RWPE2 (cell line): ENCODE measurements around the gene FOXR1.

Experiments
- ATAC-seq: fragments of 200-7000 bp; cut with Tn5 transposase; 3 replicates; pipeline ENCODE4 v1.9.1; 2021; ENCODE audit warnings: low read depth
- DNase-seq: peaks from one replicate; pipeline ENCODE4 v3.0.0-alpha.2; 2020; ENCODE audit warnings: low spot score
- H3K27ac ChIP-seq: fragments of 450-650 bp; 2 replicates; pipeline ENCODE4 v1.5.1; 2017; ENCODE audit warnings: mild to moderate bottlenecking; ENCODE audit not compliant: poor library complexity, severe bottlenecking
- H3K27me3 ChIP-seq: fragments of 250-450 bp; sonication (Bioruptor Pico); 2 replicates; pipeline ENCODE4 v1.5.1; 2021; ENCODE audit warnings: mild to moderate bottlenecking, moderate library complexity; ENCODE audit not compliant: insufficient read depth, poor library complexity, severe bottlenecking
- H3K36me3 ChIP-seq: fragments of 250-450 bp; sonication (Bioruptor Pico); 2 replicates; pipeline ENCODE4 v1.5.1; 2020; ENCODE audit warnings: low read depth, mild to moderate bottlenecking, moderate library complexity
- H3K4me1 ChIP-seq: fragments of 250-450 bp; sonication (Bioruptor Pico); 2 replicates; pipeline ENCODE4 v1.5.1; 2021; ENCODE audit warnings: mild to moderate bottlenecking, moderate library complexity; ENCODE audit not compliant: insufficient read depth, poor library complexity, severe bottlenecking
- H3K4me3 ChIP-seq: fragments of 250-450 bp; sonication (Bioruptor Pico); 2 replicates; pipeline ENCODE4 v1.5.1; 2021; ENCODE audit warnings: mild to moderate bottlenecking, moderate library complexity; ENCODE audit not compliant: severe bottlenecking
- H3K9me3 ChIP-seq: fragments of 250-450 bp; sonication (Bioruptor Pico); 2 replicates; pipeline ENCODE4 v1.5.1; 2021; ENCODE audit warnings: mild to moderate bottlenecking, moderate library complexity; ENCODE audit not compliant: severe bottlenecking
- TF ChIP-seq, protein P1 (sequence below): fragments of 450-650 bp; IDR thresholded peaks from one replicate; pipeline ENCODE4 v1.5.1; 2017; ENCODE audit warnings: mild to moderate bottlenecking, moderate library complexity; ENCODE audit not compliant: poor library complexity, severe bottlenecking

Gene FOXR1

DNA sequence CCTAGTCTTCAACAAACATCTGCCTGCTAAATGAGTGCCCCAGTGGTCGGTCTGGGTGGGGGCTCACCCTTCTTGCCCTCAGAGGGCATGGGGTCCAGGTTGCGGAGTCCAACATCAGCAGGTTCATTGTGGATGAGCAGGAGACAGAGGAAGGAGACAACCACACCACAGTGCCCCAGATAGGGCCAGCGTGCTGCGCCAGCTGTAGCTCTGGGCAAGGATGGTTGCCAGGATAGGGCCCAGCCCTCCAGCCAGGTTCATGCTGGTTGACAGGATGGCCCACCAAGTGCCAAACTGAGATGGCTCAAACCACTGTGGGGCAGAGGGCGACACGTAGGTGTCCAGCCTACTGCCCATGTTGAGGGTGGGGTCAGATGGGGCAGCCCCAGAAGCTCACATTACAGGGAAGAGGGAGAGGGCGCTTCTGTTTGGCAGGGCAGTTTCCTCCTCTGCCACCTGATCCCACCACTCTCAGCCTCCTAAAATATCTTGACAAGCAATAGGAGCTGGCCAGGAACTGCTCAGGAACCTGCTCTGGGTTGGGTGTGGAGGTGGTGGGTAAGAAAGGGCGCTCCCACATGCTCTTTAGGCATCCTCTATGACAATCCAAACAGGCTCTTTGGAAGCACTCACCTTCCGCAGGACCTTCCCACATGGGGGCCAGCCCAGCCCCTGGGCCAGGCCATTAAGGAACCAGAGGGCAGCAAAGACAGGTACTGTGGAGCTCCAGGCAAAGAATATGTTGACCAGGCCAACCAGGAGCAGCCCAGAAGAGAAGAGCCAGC is 56.2 kb downstream of the FOXR1 start:
- no peaks in the 10 kb centered on the region for H3K9me3 ChIP-seq
- H3K4me1 ChIP-seq: peaks cover 8% of the 10 kb centered on the region
- DNase-seq (no peak), ATAC-seq (no peak)
- no peak overlapping the region for H3K27ac ChIP-seq
- H3K4me3 ChIP-seq: no peak overlapping the region
- TF ChIP-seq, protein P1, sequence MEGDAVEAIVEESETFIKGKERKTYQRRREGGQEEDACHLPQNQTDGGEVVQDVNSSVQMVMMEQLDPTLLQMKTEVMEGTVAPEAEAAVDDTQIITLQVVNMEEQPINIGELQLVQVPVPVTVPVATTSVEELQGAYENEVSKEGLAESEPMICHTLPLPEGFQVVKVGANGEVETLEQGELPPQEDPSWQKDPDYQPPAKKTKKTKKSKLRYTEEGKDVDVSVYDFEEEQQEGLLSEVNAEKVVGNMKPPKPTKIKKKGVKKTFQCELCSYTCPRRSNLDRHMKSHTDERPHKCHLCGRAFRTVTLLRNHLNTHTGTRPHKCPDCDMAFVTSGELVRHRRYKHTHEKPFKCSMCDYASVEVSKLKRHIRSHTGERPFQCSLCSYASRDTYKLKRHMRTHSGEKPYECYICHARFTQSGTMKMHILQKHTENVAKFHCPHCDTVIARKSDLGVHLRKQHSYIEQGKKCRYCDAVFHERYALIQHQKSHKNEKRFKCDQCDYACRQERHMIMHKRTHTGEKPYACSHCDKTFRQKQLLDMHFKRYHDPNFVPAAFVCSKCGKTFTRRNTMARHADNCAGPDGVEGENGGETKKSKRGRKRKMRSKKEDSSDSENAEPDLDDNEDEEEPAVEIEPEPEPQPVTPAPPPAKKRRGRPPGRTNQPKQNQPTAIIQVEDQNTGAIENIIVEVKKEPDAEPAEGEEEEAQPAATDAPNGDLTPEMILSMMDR: no peak
- H3K27me3 ChIP-seq: no peaks in the 10 kb centered on the region
- H3K36me3 ChIP-seq: peaks cover 42% of the 10 kb centered on the region

DNA sequence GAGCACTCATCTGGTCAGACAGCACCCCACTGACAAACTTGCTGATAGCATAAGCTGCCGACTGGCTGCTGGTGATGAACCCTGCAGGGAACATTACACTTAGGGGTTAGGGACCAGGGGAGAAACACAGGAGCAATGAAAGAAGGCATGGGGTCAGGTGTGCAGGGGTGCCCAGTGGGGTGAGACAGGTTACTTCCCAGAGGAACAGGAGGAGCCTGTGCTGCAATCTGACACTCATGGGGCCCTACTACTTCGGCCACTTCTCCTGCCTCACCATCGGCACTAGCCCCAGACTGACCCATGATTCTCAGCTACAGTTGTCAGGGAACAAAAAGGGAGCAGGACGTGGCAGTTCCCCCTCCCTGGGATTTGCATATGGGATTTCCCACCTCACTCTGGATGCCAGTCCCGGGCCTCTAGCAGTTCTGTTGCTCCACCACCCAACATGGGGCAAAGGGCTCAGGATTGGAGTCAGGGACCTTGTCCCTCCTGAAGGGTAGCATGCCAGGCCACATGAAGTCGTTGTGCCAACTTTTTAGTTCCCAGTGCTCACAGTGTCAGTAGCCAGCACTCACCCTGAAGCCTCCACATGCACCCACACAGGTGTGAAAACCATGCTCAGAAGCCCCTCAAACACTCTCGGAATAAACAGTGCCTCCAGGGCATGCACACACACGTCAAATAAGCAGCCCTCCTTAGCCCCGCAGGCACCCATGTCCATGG is 56.9 kb downstream of the FOXR1 start:
- peaks cover 37% of the 10 kb centered on the region for H3K36me3 ChIP-seq
- TF ChIP-seq, protein P1: no peak
- H3K4me3 ChIP-seq: no peak overlapping the region

DNA sequence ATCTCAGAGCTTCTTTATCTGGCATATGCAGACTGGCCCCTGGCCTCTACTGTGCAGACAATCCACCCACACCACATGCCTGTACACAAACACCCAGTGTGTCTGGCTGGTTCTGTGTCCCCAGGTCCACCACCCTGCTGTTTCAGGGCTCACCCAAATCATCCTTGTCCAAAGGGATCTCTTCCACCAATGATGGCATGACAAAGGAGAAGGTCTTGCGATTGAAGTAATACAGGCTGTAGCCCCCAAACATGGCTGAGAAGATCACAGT is 57.4 kb downstream of the FOXR1 start:
- Histone ChIP-seq H3K36me3 (peaks cover 32% of the 10 kb centered on the region), H3K4me3 (no peak overlapping the region), H3K27ac (peak overlapping the region; percentile 53), H3K4me1 (peaks cover 8% of the 10 kb centered on the region), H3K9me3 (no peaks in the 10 kb centered on the region), H3K27me3 (no peaks in the 10 kb centered on the region)
- DNase-seq (no peak), ATAC-seq (no peak)
- TF ChIP-seq, protein P1: no peak

More for the DNA sequence above, 56.9 kb downstream of the FOXR1 start:
- ATAC-seq (no peak), DNase-seq (no peak)
- Histone ChIP-seq H3K9me3 (no peaks in the 10 kb centered on the region), H3K27ac (no peak overlapping the region), H3K27me3 (no peaks in the 10 kb centered on the region), H3K4me1 (peaks cover 8% of the 10 kb centered on the region)

DNA sequence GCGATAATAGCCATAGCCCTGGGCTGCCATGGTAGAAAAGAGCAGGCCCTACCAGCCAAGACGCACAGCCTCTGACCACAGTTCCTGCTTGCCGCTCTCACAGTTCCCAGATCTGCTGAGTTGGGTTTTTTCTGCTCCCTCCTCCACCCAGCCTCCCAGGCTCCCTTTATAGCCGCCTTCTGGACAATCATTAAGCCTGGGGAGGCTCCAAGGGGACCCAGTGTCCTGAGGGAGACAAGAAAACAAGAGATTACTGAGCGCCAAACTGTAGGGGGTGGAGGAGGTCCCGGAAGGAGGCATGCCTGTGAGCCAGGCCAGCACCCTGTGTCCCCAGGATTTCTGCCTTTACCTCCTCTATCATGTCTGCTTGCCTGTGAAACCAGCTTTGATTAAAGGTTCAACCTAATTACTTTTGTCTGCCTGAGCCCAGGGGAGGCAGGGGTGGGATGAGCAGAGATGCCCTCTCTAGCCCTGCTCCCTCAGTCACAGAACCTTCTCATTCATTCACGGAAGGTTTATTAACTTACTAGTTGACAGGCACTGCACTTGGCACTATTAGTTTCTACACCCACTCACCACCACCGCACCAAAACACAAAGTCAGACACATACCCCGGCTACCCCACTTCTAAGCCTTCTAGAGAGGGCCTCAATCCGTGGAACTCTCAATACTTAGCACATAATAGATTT is 57.9 kb downstream of the FOXR1 start:
- TF ChIP-seq, protein P1: no peak
- ATAC-seq (peak; percentile 1; the same call in 1 of the 3 replicates), DNase-seq (no peak)
- no peaks in the 10 kb centered on the region for H3K27me3 ChIP-seq
- peaks cover 8% of the 10 kb centered on the region for H3K4me1 ChIP-seq
- H3K9me3 ChIP-seq: no peaks in the 10 kb centered on the region
- peak overlapping the region; percentile 53 for H3K27ac ChIP-seq
- peaks cover 27% of the 10 kb centered on the region for H3K36me3 ChIP-seq
- peak overlapping the region; percentile 82 for H3K4me3 ChIP-seq
